HG03439 (cell line): ENCODE measurements around the gene RHBDL3.
A peak's percentile ranks its signal among the peaks of the same experiment; 100 is the strongest.
"Not testable (repeated sequence)": the region's sequence is repeated elsewhere in the genome, so short reads cannot be mapped to it uniquely, and the experiment has no call there.

Experiments used
- ATAC-seq: cut with Tn5 transposase; IDR thresholded peaks from one replicate; pipeline ENCODE4 v1.9.1; 2021; ENCODE audit warnings: mild to moderate bottlenecking, moderate library complexity; ENCODE audit not compliant: unreplicated experiment

RHBDL3 gene

GRCh38 chr17:32289471-32290070, 23.9 kb downstream of the RHBDL3 start:
- no peak for ATAC-seq

GRCh38 chr17:32292094-32292493, 26.5 kb downstream of the RHBDL3 start:
- ATAC-seq = no peak

GRCh38 chr17:32297424-32297823, 31.8 kb downstream of the RHBDL3 start:
- ATAC-seq = no peak

DNA sequence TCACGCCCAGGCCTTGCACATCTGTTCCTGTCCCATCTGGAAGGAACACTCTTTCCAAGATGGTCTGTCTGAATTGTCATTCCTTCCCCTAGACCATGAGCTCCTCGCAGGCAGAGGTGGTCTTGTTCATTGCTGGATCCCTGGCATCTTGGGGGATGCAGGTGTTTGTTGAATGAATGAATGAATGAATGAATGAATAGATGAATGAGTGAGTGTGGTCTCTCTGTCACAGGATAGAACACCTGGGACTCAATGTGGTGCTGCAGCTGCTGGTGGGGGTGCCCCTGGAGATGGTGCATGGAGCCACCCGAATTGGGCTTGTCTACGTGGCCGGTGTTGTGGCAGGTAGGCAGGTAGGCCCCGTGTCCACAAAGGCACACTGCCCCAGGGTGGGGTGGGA, 32.2 kb downstream of the RHBDL3 start:
- ATAC-seq = no peak

- ATAC-seq = no peak
Observed at GRCh38 chr17:32298298-32298697, 32.7 kb downstream of the RHBDL3 start.

DNA sequence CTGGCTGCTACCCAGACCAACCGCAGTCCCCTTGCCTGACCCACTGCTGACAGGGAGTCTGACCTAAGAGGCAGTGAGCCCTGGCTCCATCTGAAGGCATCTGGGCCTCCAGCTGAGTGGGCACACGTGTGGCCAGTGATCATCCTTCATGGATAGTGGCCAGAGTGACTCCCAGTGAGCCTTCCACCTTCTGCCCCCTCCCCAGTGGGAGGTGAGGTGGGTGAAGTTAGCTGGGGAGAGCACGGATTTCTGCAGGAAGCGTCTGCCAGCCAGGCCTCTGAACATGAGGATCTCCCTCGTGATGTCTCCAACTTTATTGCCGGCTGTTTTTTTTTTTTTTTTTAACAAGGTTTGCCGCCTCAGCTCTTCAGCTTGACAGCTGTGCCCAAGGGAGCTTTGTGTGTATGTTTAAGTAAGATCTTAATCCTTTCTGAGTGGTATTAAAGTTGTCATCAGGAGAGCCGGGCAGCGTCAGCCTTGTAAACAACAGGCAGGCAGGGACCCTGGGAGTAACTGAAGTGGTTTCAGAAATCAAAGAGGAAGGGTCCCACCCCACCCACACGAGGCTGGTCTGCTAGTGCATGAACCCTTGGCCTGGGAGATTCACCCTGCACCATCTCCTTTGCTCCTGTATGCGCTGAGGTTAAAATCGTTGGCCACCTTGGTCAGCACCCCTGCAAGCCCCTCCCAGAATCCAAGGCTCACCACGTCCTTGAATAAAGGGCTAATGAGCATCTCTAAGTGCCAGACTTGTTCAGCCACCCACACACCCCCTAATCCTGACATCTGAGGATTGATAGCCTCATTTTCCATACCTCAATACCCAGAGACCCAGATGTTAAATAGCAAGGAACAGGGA, 33.3 kb downstream of the RHBDL3 start:
- no peak for ATAC-seq

- ATAC-seq = no peak
Observed at GRCh38 chr17:32299580-32300164, 34.0 kb downstream of the RHBDL3 start.

DNA sequence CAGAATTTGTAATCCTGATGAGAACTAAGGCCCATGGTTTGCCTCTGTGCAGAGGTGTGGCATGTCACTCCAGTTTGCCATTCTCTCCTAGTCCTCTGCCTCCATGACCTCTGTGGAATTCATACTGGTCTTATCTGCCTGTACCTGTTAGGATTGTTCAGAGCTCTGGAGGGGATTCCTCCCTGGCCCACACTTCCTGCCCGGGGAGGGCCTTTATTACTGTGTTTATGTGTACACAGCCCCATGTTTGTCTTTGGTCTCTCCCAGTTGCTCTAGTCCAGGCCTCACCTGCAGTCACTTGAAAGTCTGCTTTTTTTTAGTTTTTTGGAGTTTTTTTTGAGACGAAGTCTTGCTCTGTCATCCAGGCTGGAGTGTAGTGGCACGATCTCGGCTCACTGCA, 36.4 kb downstream of the RHBDL3 start:
- no peak for ATAC-seq

- no peak for ATAC-seq
Observed at GRCh38 chr17:32302860-32303649, 37.4 kb downstream of the RHBDL3 start.

GRCh38 chr17:32303781-32304288, 38.2 kb downstream of the RHBDL3 start:
- ATAC-seq = no peak

DNA sequence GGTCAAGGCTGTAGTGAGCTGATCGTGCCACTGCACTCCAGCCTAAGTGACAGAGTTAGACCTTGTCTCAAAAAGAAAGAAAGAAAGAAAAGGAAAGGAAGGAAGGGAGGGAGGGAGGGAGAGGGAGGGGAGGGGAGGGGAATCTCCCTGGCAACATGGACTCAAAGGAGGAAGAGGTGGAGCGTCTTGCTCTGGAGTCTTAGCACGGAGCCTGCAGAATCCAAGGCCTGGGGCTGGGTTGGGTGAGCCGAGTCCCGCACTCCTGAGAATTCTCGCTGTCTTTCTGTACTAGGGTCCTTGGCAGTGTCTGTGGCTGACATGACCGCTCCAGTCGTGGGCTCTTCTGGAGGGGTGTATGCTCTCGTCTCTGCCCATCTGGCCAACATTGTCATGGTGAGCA, 39.4 kb downstream of the RHBDL3 start:
- no peak for ATAC-seq

DNA sequence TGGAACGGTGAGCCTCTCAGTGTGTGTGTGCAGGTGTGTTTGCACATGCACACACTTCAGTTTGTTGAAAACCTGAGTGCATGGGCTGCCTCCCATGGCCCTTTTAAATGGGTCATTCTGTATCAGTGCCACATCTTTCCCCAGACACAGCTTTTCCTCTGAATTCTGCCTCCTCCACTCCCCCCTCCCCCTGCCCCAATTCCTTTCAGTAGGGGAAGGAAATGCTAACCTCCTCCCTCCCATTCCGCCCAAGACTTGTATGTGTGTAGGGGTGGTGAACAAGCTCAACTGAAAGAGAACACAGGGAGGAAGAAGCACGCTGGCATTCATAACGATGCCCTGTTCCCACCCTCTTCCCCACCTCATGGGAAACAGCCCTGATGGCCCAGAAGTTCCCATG, 42.0 kb downstream of the RHBDL3 start:
- ATAC-seq = no peak

DNA sequence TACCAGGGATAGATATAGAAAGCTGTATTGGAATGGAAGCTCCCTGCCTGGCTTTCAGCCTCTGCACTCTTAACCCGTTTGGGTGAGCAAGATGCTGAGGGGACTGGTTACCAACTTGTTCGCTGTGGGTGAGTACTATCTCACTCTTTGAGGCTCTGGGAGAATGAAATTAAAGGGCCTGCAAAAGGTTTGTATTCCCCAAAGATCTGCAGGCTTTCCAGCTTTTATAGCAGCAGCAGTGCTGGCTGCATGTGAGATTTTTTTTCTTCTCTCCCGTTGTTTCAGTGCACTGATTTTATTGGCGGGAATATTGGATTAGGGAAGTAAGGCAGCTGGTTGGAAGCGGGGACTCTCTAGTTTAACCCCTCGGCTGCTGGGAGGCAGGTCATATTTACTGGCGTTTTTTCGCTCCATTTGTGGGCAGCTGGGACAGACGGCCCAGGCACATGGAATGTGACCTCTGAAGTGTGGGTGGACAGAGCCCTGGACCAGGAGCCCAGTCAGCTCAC, 45.5 kb downstream of the RHBDL3 start:
- no peak for ATAC-seq

GRCh38 chr17:32314636-32315035, 49.0 kb downstream of the RHBDL3 start:
- ATAC-seq = no peak

DNA sequence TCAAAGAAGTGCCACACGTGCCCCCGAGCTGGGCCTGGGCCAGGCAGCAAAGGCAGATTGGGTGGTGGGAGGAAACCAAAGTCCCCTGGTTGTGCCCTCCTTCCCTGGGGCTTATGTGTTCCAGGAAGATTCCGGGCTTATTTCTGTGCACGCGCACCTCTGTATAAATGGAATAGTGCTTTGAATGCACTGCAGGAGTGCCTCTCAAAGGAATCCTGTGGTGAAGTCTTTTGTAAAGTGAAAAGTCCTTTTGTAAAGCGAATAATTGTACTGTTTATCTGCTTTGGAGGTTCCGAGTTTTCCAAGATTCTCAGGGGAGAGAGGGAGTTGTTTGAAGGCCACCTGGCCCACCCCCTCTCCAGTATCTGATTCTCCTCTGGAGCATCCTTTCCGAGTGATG, 49.5 kb downstream of the RHBDL3 start:
- ATAC-seq = no peak

GRCh38 chr17:32316653-32317052, 51.0 kb downstream of the RHBDL3 start:
- not testable (repeated sequence) for ATAC-seq

DNA sequence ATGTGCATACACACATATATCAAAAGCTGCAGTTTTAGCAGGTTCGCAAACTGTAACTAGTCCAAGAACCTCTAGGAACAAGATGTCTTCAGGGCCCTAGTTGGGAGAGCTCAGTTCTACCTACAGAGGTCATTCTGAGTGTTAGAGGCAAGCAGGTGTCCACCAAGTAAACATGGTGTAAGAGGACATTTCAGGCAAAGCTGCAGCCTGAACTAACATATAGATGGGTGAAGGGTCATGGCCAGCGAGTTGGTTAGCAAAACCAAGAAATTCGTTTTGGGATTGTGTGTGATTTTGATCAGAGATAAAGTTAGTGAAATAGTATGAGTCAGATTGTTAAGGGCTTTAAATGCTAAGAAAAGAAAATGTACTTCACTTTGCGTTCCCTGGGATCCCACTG, 51.7 kb downstream of the RHBDL3 start:
- ATAC-seq = no peak

- no peak for ATAC-seq
Observed at GRCh38 chr17:32318071-32318470, 52.4 kb downstream of the RHBDL3 start.

DNA sequence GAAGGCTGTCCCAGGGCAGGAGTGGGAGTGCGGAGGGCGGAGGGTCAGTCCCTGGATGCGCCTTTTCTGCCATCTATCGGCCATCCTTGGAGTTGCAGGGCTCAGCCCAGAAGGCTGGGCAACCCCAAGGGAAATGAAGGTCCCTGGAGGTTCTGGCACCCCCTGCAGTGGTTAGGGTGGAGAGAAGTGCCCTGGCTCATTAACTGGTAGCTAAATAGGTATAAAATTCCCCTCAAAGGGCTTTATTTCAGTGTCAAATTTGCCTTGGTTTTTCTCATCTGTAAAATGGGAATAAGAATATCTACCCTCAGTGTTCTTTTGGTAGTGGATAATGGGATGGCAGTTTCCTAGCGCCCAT, 53.9 kb downstream of the RHBDL3 start:
- ATAC-seq = peak; percentile 76

DNA sequence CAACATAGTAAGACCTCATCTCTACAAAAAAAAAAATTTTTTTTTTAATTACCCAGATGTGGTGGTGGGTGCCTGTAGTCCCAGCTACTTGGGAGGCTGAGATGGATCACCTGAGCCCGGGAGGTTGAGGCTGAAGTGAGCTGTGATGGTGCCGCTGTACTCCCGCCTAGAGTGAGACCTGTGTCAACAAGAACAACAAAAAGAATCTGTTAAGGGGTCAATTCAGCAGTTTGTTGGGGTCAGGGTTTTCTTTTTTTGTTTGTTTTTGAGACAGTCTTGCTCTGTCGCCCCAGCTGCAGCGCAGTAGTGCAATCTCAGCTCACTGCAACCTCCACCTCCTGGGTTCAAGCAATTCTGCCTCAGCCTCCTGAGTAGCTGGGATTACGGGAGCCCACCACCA, 54.4 kb downstream of the RHBDL3 start:
- ATAC-seq = not testable (repeated sequence)

- ATAC-seq = no peak
Observed at GRCh38 chr17:32320847-32321246, 55.2 kb downstream of the RHBDL3 start.
